ENCODE measurements around the gene WDR18. TPM values are rescaled to one million over a fixed set of nuclear protein-coding genes. Genes with fewer than 3 reads are reported as not detected.

Gene WDR18
- polyA plus RNA-seq, 1 donor from 2014 or later, result 64.9 TPM

GRCh38 chr19:996051-996838, 12.1 kb downstream of the WDR18 start:
- no peak overlapping the region for H3K4me3 ChIP-seq (ENCODE audit: low read length)

GRCh38 chr19:998064-998463, 13.9 kb downstream of the WDR18 start:
- H3K79me2 ChIP-seq (replicated peaks; ENCODE audit: insufficient read depth, low read length), result no peaks in the 10 kb centered on the region
- H3K36me3 ChIP-seq (ENCODE audit: insufficient read depth, low read length), result no peaks in the 10 kb centered on the region
- H2AFZ ChIP-seq (ENCODE audit: low read depth, low read length), result no peak overlapping the region
- no peak overlapping the region for H3K9ac ChIP-seq (ENCODE audit: low read length)
- no peak overlapping the region for H3K27ac ChIP-seq (ENCODE audit: low read length)
- no peak overlapping the region for H3K4me2 ChIP-seq (ENCODE audit: low read length)
- H3K9me2 ChIP-seq (ENCODE audit: insufficient read depth, low read length), result no peaks in the 10 kb centered on the region
- H3K9me3 ChIP-seq (ENCODE audit: low read length), result no peaks in the 10 kb centered on the region
- H3K4me3 ChIP-seq (ENCODE audit: low read length), result no peak overlapping the region
- peaks cover 25% of the 10 kb centered on the region for H3K27me3 ChIP-seq (ENCODE audit: insufficient read depth, low read depth, low read length)
- H4K20me1 ChIP-seq (ENCODE audit: insufficient read depth), result no peaks in the 10 kb centered on the region
- no peaks in the 10 kb centered on the region for H3F3A ChIP-seq (ENCODE audit: insufficient read depth, low read length, poor library complexity, severe bottlenecking)
- TF ChIP-seq REST (IDR thresholded peaks at IDR 0.05; ENCODE audit: borderline replicate concordance) (no peak), CTCF (IDR thresholded peaks at IDR 0.05; ENCODE audit: poor library complexity, severe bottlenecking) (no peak), MXI1 (conservative IDR thresholded peaks at IDR 0.05; ENCODE audit: poor library complexity, severe bottlenecking) (no peak), TAF1 (IDR thresholded peaks at IDR 0.05; ENCODE audit: low read depth) (no peak)

More at GRCh38 chr19:996051-996838, 12.1 kb downstream of the WDR18 start:
- no peak overlapping the region for H3K4me2 ChIP-seq (ENCODE audit: low read length)
- TF ChIP-seq POLR2AphosphoS5 (IDR thresholded peaks at IDR 0.05) (no peak), TAF1 (IDR thresholded peaks at IDR 0.05; ENCODE audit: low read depth) (no peak), CTCF (IDR thresholded peaks at IDR 0.05; ENCODE audit: poor library complexity, severe bottlenecking) (no peak), EP300 (conservative IDR thresholded peaks at IDR 0.05; ENCODE audit: poor library complexity, severe bottlenecking) (no peak), EZH2 (IDR thresholded peaks at IDR 0.05; ENCODE audit: borderline replicate concordance, insufficient read depth, low read length, poor library complexity, severe bottlenecking) (no peak), REST (IDR thresholded peaks at IDR 0.05; ENCODE audit: borderline replicate concordance) (no peak), RAD21 (conservative IDR thresholded peaks at IDR 0.05) (no peak), SMC3 (conservative IDR thresholded peaks at IDR 0.05; ENCODE audit: poor library complexity) (no peak), MXI1 (conservative IDR thresholded peaks at IDR 0.05; ENCODE audit: poor library complexity, severe bottlenecking) (no peak)
- H3K9me2 ChIP-seq (ENCODE audit: insufficient read depth, low read length), result no peaks in the 10 kb centered on the region
- H3K9ac ChIP-seq (ENCODE audit: low read length), result no peak overlapping the region
- H2AFZ ChIP-seq (ENCODE audit: low read depth, low read length), result no peak overlapping the region
- no peaks in the 10 kb centered on the region for H3K9me3 ChIP-seq (ENCODE audit: low read length)
- H3F3A ChIP-seq (ENCODE audit: insufficient read depth, low read length, poor library complexity, severe bottlenecking), result no peaks in the 10 kb centered on the region
- H3K27me3 ChIP-seq (ENCODE audit: insufficient read depth, low read depth, low read length), result peaks cover 21% of the 10 kb centered on the region
- no peaks in the 10 kb centered on the region for H3K36me3 ChIP-seq (ENCODE audit: insufficient read depth, low read length)
- H3K79me2 ChIP-seq (replicated peaks; ENCODE audit: insufficient read depth, low read length), result no peaks in the 10 kb centered on the region
- no peaks in the 10 kb centered on the region for H4K20me1 ChIP-seq (ENCODE audit: insufficient read depth)
- H3K27ac ChIP-seq (ENCODE audit: low read length), result no peak overlapping the region
